MV-4-11 (cell line): ENCODE results near the gene SEPTIN12.
"Not testable (repeated sequence)": the region's sequence is repeated elsewhere in the genome, so short reads cannot be mapped to it uniquely, and the experiment has no call there.

ENCODE experiments used
- DNase-seq: peaks from one replicate; lab custom pipeline; 2025; lab: John Stamatoyannopoulos, UW

Gene SEPTIN12

DNA sequence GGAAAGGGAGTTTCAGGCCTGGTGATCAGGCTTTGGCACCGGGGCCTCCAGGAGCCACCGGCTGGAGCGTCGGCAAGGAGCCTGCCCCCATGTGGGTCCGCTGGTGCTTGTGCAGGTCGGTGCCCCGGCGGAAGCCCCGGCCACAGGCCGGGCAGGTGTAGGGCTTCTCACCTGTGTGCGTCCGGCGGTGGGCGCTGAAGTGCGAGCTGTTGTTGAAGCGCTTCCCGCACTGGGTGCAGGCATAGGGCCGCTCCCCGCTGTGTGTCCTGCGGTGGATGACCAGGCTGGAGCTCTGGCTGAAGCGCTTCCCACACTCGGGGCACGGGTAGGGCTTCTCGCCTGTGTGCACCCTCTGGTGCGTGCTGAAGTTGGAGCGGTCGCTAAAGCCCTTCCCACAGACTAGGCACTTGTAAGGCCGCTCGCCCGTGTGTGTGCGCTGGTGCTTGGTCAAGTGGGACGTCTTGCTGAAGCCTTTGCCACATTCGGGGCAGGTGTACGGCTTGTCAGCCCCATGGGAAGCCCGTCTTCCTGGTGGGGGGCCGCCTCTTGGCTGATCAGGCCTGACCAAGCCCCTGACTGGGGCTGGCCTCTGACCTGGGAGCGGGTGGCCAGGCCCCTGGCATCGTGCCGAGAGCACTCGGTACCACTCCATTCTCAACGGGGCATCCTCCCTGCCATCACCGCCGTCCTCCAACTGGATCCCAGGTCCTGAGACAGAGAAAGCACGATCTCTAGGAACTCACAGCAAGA, 35.6 kb downstream of the SEPTIN12 start:
- no peak for DNase-seq

DNA sequence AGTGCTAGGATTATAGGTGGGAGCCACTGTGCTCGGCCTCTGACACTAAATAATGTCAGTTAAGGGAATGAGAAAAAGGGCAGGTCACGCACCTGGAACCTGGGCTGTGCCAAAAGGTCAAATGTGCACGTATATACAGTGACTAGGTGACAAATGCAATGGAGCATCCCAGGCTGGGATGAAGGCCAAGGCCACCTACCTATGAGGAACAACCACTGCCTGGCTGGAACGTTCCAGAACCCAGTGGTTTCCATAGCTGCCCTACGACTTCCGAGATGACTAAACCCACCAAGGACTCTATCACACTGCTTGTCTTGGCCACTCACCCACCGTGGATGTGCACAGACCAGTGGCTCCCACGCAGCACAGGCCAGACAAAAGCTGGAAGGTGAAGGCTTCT, 37.2 kb downstream of the SEPTIN12 start:
- no peak for DNase-seq

DNA sequence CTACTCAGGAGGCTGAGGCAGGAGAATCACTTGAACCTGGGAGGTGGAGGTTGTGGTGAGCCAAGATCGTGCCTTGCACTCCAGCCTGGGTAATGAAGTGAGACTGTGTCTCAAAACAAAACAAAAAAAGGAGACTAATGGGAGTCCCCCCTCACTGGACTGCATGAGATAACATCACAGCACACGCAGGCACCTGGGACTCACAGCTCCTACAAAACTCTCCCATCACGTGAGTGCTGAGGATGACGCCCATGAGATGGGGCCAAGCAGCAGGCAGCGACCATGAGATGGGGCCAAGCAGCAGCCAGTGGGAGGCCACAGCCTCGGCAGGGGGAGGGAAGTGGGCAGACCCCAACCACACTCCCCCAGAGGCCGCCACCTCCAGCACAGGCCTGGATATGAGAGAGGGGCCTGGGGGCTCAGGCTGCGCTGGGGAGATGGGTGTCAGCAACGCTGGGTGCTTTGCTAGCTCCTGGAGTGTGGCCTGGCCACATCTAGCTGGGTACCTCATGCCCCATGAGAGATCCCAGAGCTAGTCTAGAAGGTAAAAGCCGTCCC, 38.4 kb downstream of the SEPTIN12 start:
- no peak for DNase-seq

DNA sequence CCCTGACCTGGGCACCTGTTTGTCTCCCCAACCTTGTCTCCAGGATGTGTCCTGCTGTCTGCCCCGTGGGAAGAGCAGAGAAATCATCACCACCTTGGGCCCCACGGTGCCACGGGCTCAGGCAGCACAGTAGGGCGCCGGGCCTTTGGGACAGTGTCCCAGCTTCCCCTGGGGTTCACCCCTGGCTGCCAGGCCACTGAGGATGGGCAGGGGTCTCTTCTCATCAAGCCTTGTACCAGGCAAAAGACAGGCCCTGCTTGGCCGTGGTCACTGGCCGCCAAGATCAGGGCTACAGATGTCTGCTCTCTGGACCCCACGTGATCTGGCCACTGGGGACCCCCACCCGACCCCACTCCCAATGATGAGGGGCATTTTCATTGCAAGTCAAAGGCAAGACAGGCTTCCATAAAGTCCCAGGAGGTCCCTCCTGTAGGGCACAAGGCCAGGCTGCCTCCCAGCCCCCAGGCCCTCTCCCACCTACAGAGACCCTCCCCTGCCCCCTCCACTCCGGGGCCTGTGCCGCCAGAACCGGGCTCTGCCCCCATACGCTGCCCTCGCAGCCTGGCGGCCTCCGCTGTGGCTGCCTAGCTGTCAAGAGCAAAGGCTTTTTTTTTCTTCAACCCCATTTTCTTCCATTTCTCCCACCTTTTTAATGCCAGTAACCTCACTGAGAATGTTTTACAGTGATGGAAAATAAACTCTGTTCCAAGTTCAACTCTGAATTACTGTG, 39.3 kb downstream of the SEPTIN12 start:
- no peak for DNase-seq

DNA sequence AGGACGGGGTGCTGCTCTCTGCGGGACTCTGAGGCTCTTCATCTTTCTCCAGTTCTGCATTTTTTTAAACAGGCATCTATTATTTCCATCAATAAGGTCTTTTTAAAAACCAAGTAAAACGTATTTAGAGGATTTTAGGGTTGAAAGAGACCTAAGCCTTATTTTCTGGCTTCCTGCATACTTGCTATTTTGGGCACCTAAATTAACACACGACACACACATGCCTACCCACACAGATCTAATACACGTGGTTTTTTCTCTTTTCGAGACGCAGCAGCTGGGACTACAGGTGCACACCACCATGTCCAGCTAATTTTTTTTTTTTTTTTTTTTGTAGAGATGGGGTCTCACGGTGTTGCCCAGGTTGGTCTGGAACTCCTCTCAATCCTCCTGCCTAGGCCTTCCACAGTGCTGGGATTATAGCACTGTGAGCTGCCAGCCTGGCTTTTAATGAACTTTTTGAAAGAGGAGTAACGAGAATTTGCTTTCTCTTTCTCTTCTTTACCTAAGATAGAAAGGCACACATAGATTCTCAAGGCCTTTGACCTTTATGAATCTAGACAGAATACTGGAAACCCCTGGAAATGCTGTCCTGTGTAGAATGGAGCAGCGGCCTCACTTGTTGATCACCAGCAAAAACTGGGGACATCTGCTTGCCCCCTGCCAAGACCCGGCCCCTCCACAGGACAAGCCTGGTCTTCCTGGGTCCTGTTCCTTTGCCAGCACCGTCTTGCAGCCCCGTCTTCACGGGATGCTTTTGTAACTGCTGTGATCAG, 40.1 kb downstream of the SEPTIN12 start:
- DNase-seq, result no peak

DNA sequence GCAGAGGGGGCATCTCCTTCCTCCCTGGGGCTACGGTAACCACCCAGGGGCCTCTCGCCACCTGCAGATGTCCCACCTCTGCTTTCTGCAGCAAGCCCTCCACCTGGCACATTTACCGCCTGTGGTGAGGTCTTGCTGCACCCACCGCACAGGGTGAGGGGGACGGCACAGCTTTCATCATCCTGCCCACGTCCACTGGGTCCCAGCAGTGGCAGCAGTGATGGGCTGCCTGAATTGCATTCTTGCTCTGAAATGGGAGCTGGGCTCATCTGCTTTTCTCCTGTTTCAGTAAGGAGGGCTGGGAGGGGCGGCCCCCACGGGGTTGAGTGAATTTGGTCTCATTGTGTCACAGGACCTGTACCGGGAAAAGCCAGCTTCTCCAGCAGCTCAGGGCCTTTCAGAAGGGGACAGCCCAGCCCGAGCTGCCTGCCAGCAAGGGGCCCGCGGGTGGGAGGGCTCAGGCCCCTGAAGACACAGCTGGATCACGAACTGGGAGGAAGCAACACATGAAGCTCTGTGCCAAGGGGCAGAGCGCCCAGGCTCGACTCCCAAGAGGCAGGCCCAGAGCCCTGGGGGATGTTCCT, 41.1 kb downstream of the SEPTIN12 start:
- no peak for DNase-seq

DNA sequence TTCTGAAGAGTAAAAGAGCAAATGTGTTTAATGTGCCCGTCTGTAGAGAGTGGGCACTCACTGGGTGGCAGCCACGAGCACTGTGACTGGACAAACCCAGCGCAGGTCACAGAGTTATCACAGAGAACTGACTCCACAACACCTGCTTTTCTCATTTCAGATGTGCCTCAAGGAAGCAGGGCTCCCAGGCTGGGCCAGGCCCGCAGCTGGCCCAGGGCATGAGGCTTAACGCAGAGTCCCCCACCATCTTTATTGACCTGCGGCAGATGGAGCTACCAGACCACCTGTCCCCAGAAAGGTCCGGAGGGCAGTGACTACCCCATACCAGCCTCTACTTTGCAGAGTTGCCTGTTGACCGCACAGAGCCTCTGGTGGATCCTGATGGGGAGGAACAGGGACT, 41.9 kb downstream of the SEPTIN12 start:
- no peak for DNase-seq

DNA sequence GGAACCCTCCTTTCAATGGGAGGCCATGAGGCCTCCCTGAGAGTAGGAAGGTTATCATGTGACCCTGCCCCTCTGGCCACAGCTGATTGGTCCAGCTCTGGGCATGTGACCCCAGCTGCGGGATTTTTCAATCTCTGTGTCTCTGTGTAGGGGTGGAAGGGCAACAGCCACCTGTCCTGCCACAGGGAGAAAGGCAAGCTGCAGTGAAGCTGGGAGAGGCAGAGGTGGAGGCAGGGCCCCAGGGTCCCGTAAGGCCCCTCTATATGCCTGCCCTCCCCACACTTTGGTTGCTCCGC, 42.9 kb downstream of the SEPTIN12 start:
- DNase-seq, result no peak

DNA sequence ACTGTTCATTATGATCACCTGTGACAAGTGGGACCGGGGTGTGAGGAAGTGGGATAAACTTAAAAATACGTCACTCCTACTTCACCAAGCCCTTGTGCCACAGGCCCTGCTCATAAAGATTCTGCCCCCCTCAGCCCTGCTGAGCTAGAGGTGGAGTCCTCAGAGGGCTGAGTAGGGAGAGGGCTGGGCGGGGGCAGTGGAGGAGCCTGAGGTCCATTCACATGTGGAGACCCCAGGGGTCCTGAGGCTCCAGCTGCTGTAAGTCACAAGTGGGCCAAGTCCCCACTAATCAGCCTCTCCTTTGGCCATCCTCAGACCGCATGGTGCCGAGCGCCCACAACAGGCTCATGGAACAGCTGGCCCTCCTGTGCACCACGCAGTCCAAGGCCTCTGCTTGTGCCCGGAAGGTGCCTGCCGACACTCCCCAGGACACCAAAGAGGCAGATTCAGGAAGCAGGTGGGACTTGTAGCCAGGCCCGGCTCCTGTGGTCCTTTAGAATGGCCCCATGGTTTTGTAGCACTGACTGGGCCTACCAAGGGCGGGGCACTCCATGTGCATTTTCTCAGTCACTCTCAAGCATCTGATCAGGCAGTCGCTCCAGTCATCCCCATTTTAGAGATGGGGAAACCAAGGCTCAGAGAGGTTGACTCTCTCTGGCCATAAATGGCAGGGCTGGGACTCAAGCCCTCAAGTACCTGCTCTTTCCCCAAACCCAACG, 43.4 kb downstream of the SEPTIN12 start:
- no peak for DNase-seq

DNA sequence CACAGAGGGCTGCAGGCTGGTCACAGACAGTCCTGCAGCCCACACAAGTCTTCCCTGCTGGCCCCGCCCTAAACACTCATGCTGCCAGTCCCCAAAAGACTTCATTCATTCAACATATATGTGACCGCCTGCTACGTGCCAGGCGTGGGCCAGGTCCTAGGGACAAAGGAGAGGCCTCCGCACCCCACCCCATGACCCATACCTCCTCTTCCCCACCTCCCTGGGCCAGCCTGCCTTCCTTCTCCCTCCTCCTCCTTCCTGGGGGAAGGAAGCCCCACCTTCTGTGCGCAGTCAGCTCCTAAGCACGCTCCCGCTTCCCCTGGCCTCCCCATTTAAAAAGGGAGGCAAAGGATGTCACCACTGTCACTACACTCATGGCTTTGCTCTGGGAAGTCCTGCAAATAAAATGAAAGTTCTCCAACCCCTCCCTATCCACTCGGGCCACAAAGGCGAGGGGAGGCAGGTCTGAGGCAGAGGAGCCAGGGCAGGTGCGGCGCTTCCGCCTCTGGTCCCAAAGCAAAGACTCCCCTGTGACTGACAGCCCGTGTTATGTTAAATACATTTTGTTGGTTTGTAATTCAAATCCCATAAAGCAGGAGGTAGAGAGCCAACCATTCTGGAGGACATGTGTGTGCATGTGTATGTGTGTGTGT, 44.8 kb downstream of the SEPTIN12 start:
- DNase-seq, result no peak

DNA sequence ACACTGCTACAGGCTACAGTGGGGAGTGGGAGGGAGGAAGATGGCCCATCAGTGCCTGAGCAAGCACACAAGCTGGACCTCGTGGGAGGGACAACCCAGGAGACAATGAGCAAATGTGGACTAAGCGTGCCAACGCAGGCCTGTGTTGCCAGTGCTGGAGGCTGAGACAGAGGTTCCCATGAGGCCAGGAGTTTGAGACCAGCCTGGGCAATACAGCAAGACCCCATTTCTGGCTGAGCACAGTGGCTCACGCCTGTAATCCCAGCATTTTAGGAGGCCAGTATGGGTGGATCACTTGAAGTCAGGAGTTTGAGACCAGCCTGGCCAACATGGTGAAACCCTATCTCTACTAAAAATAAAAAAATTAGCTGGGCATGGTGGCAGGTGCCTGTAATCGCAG, 49.8 kb downstream of the SEPTIN12 start:
- not testable (repeated sequence) for DNase-seq

DNA sequence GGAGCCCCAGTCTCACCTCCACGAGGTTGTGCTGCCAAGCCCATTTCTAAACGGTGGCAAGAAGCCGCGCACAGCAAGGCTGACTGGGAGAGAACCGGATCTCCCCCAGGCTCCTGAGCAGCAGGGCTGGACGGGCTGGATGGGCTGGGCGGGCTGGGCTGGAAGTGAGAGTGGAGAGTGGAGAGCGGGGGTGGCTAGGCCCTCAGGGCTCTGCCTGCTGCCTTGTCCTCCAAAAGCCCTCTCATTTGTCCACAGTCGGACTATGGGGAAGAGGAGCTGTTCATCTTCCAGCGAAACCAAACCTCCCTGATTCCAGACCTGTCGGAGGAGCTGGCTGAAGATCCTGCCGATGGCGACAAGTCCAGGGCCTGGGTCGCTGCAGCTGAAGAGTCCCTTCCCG, 50.6 kb downstream of the SEPTIN12 start:
- DNase-seq, result no peak

DNA sequence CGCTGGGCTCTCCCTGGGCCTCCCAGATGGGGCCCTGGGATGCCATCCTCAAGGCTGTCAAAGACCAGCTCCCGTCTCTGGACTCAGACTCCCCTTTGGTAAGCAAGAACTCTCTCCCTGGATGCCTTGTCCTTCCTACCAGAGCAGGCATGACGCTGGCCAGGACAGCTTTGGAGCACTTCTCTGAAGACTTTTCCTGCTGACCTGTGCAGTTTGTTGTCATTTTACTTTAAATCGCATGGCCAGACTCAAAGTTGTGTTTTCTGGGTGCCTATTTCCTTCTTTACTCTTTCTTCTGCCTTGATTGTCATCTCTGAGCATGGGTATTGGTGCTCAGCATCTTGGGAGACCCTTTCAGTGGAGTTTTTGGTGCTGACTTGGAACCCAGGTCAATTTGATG, 51.6 kb downstream of the SEPTIN12 start:
- DNase-seq, result no peak

DNA sequence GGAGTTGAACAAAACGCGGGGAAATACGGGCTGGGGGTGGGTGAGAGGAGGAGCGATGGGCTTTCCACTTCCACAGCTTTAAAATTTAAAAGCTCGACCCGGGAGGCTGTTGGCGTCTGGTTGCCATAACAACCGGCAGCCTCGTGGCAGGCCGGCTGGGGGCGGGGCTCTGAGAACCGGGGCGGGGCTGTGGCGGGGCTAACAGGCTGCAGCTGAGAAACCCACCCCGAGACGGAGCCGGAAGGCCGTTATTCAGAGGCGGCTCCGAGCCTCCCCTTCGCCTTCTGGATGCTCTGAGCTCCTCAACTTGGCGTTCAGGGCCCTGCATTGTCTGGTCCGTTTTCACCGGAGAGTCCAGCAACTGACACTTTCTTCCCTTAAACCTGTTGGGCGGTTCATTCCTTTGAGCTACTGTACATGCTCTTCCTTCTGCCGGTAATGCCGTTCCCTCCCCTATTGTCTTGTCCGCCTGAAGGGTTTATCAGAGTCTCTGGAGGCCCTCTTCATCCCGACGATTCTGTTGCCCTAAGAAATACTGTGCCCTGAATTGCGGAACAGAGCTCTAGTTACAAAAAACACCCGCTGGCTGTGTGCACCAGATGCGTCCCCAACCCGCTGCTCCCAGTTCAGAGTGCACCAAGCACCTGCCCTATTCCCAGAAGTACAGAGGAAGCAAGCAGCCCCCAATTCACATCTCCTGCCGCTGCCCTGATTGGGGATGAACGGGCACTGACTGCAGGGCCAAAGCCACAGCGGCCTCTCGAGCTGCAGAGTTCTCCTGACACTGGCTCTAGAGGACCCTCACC, 53.2 kb downstream of the SEPTIN12 start:
- peak; percentile 70 for DNase-seq

DNA sequence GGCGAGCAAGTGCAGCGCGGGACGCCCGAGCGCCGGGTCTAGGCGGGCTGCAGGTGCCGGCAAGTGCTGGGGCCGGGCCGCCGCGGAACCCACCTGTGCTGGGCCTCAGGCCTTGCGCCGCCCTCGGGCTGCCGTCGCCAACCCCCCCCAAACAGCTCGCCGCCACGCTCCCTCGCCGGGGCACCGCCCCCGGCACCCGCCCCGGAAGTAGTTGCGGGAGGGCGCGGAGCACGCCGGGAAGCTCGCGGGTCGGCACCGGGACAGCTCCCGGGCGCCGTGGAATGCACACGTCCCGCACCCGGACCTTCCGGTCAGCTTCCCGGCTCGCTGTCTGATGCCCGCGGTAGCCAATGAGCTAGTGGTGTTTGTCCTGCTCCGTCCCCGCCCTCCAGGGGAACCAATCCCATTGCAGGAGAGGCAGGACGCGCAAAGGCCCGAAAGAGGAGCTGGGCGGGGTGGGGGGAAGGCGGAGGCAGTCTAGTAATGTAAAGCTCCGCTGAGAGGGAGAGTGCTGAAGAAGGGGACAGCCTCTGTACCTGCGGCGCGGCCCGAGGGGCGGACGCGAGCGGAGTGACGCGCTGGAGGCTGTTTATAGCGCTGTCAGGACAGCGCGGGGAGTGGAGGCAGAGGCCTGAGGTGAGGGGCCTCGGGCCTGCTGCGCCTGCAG, 53.9 kb downstream of the SEPTIN12 start, which contains the start of the genes ANKS3 and DNAAF8:
Gene ANKS3, minus strand, starts transcription at position 209 of the 667 bp plus-strand sequence. CDS start 4,122 bp downstream, outside the sequence.
Gene DNAAF8, plus strand, starts transcription at position 475 of the 667 bp plus-strand sequence. CDS start 1,978 bp downstream, outside the sequence.
- DNase-seq, result peak; percentile 94

DNA sequence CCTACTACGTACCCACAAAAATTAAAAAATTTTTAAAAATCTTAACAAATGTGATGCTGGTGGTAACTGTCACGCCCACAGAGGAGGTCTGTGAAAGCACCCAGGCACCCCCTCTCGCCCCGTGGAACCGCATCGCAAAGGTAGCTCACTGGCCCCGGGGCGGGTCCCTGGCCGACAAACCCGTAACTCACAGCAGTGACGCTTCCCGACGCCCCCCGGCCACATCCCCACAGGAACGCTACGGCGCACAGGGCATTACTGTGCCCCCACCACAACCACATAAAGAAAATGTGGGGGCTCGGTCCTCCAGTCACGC, 54.4 kb downstream of the SEPTIN12 start:
- no peak for DNase-seq

DNA sequence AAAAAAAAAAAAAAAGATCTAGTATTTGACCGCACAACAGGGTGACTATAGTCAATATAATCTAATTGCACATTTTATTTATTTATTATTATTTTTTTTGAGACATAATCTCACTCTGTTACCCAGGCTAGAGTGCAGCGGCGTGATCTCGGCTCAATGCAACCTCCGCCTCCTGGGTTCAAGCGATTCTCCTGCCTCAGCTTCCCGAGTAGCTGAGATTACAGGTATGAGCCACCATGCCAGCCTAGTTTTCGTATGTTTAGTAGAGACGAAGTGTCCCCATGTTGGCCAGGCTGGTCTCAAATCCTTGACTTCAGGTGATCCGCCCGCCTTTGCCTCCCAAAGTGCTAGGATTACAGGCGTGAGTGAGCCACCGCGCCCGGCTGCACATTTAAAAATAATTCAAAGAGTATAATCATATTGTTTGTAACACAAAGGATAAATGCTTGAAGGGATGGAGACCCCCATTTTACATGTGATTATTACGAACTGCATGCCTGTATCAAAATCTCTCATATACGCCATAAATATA, 54.9 kb downstream of the SEPTIN12 start:
- DNase-seq, result no peak

DNA sequence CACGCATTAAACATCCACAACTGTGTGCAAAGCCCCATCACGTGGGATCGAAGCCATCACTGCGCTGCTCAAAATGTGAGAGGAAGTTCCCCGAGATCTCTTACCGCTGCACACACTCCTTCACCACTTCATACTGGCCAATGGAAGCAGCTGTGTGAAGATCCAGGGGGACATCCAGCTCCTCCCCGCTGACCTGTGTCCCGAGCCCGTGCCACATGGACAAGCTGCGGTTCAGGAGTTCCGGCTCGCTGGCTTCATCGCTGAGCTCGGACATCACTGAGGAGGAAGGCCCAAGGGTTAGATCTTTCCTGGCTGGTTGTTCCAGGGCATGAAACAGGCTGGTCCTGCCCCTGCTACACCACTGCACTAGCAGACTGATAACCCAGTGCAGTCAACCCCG, 58.3 kb downstream of the SEPTIN12 start:
- DNase-seq, result no peak

DNA sequence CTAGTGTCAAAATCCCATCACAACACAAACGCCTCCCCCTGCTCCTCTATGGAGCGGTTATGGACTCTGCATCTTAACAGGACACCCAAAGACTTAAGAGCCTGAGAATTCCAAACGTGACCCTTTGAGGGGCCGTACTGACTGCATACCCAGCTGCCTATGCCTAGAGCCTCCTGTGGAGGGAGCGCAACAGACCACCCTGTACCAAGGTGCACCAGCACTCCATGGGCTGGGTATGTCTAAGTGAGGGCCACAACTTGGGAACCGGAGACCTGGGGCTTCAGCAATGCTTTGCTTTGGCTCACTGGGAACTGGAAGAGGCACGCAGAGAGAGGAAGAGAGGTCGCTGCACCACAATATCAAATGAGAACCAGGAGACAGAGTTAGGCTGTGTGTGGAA, 59.5 kb downstream of the SEPTIN12 start:
- DNase-seq, result no peak
